Measurements from ENCODE around the gene GEMIN7. TPM values are rescaled to one million over a fixed set of nuclear protein-coding genes. Genes with fewer than 3 reads are reported as not detected.

The GEMIN7 gene, protein sequence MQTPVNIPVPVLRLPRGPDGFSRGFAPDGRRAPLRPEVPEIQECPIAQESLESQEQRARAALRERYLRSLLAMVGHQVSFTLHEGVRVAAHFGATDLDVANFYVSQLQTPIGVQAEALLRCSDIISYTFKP
- 30.6 and 42.0 TPM in 2 replicates for total RNA-seq (2016; rRNA removed; fragmentation: Illumina TruSeq; extraction: Trizol)
- 15.7 and 22.3 TPM in 2 replicates for total RNA-seq (2016; cell fraction: cytosol; rRNA removed; fragmentation: Illumina TruSeq; extraction: Trizol; ENCODE audit: low read depth)
- 34.9 and 39.3 TPM in 2 replicates for total RNA-seq (2016; cell fraction: insoluble cytoplasmic fraction; rRNA removed; fragmentation: Illumina TruSeq; extraction: Trizol)
- 28.5 and 42.7 TPM in 2 replicates for total RNA-seq (2016; cell fraction: membrane; rRNA removed; fragmentation: Illumina TruSeq; extraction: Trizol)
- 13.0 and 14.5 TPM in 2 replicates for total RNA-seq (2016; cell fraction: nucleus; rRNA removed; fragmentation: Illumina TruSeq; extraction: Trizol)
- polyA plus RNA-seq (2011; rRNA removed): 22.2 and 24.1 TPM in 2 replicates
- polyA plus RNA-seq (2011; cell fraction: cytosol; rRNA removed): 22.8 and 32.6 TPM in 2 replicates
- polyA plus RNA-seq (2011; cell fraction: nucleus; rRNA removed): 31.3 and 38.6 TPM in 2 replicates
- 22.7 and 23.7 TPM in 2 replicates for polyA plus RNA-seq (2012)
- 28.4 and 37.8 TPM in 2 replicates for polyA plus RNA-seq (2016; cell fraction: cytosol; fragmentation: Illumina TruSeq; extraction: Trizol; ENCODE audit: low read depth)
- 62.1 and 65.3 TPM in 2 replicates for polyA plus RNA-seq (2016; cell fraction: insoluble cytoplasmic fraction; fragmentation: Illumina TruSeq; extraction: Trizol; ENCODE audit: low read depth)
- 40.2 and 48.8 TPM in 2 replicates for polyA plus RNA-seq (2016; cell fraction: membrane; fragmentation: Illumina TruSeq; extraction: Trizol; ENCODE audit: low read depth)
- 33.1 and 40.0 TPM in 2 replicates for polyA plus RNA-seq (2016; cell fraction: nucleus; fragmentation: Illumina TruSeq; extraction: Trizol; ENCODE audit: insufficient read depth, low read depth)
- polyA minus RNA-seq (2011; rRNA and poly(A)+ RNA removed; ENCODE audit: low replicate concordance): 20.1 and 20.5 TPM in 2 replicates
- 12.5 and 19.8 TPM in 2 replicates for polyA minus RNA-seq (2011; cell fraction: cytosol; rRNA and poly(A)+ RNA removed)
- polyA minus RNA-seq (2011; cell fraction: nucleus; rRNA and poly(A)+ RNA removed): 7.9 and 9.2 TPM in 2 replicates
- Bru-seq, nascent RNA: percentile 67 among the genes with signal in this experiment
- BruChase-seq, experiment 1, labeled RNA remaining after a 6-hour chase: percentile 68 among the genes with signal in this experiment
- BruChase-seq, experiment 2, labeled RNA remaining after a 2-hour chase: percentile 71 among the genes with signal in this experiment
- long read RNA-seq, experiment 1, transcript GEMIN7-203 (2 exons, 848 nt): minor isoform, 9 of 52 reads
- long read RNA-seq, experiment 1, transcript GEMIN7-201 (3 exons, 1,657 nt): minor isoform, 14 of 52 reads
- long read RNA-seq, experiment 1, transcript GEMIN7-202 (2 exons, 716 nt): major isoform, 22 of 52 reads
- long read RNA-seq, experiment 1, partial matches to known transcripts: 5 of 52 reads
- long read RNA-seq, experiment 1, other reads (novel, unspliced or antisense): 1 of 52 reads
- long read RNA-seq, experiment 2, transcript GEMIN7-202 (2 exons, 716 nt): minor isoform, 22 of 91 reads
- long read RNA-seq, experiment 2, transcript GEMIN7-201 (3 exons, 1,657 nt): major isoform, 36 of 91 reads
- long read RNA-seq, experiment 2, partial matches to known transcripts: 20 of 91 reads
- long read RNA-seq, experiment 2, other reads (novel, unspliced or antisense): 10 of 91 reads

DNA sequence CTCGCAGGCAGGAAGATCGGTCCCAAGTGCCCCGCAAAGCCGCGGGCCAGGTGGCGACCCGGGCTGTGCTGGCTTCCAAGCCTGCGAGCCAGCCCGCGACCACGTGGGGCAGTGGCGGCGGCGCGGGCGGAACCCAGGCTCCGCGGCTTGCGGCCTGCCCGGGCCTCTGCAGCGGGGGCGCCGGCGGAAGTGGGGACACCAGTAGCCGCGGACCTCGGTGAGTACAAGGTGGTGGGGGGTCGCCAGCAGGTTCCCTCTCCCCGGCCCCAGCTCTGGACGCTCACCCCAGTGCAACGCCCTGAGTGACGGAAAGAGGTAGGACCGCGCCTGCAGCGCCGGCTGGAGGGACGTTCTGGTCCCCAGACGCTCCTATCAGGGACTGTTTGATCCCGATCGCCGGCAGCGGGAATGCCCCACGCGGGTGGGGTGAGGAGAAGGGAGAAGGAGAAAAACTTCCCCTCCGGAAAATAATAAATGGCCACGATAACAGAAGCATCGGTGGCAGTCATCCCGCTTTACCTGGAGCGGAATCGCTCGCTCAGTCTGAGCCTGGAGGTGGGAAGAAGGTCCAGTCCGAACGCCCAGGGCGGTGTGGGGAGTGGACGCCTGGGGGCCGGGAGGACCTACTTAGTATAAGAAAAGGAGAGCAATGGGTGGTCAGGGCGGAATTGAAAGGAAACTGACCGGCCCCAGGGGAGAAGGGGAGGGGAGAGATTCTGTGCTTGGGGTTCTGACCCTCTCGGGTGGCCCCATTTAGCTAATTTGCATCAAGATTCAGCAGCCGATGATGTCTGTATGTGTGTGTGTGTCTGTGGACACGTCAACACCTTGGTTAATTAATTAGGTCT is at the start of gene GEMIN7:
Gene GEMIN7, plus strand, starts transcription at position 198 of the 848 bp plus-strand sequence. CDS start 10,855 bp downstream, outside the sequence.
- CTCF ChIA-PET (ENCODE audit: low intra/inter-chr PET ratio, low total read pairs): no interaction called here
- Histone ChIP-seq H3K4me1 (ENCODE audit: insufficient read depth, low read length) (peaks cover 51% of the 10 kb centered on the region), H4K20me1 (ENCODE audit: insufficient read depth, low read length) (no peaks in the 10 kb centered on the region), H3K36me3 (replicated peaks in 1 of 2; ENCODE audit: control insufficient read depth in 1 of 2, insufficient read depth in 2 of 2, low read length in 2 of 2) (peaks cover 5 to 9% of the 10 kb centered on the region in 2 experiments; a peak in 4 of 5 replicates), H3K4me2 (ENCODE audit: low read depth, low read length) (peak within 1 kb of the TSS; percentile 92), H2AFZ (ENCODE audit: low read length) (peak within 1 kb of the TSS; percentile 62), H3K9ac (ENCODE audit: insufficient read depth, low read depth, low read length) (peak within 1 kb of the TSS; percentile 92), H3K27ac (ENCODE audit: extremely low read length, insufficient read depth, low read length) (peak within 1 kb of the TSS; percentile 77), H3K27me3 (ENCODE audit: control insufficient read depth in 1 of 2, insufficient read depth in 2 of 2, low read length in 2 of 2) (no peaks in the 10 kb centered on the region; a peak in 1 of 5 replicates), H3K9me3 (ENCODE audit: low read length) (no peaks in the 10 kb centered on the region), H3K4me3 (replicated peaks in 1 of 3; ENCODE audit: insufficient read depth in 1 of 3, low read depth in 2 of 3, low read length in 3 of 3) (peak within 1 kb of the TSS; percentile 87 to 95 (median 93)), H3K79me2 (ENCODE audit: insufficient read depth, low read length) (peaks cover 37% of the 10 kb centered on the region)
- POLR2A ChIA-PET: interaction anchor here (0.9 to 2.6 kb wide), 11 partner anchors 13 to 173 kb away, joined by 3 to 14 read pairs (median 4); partner anchors contain the start of genes APOE, CLASRP, PPP1R37 and TRAPPC6A
- 1% methylated on average over 36 of the region's 61 CpGs for WGBS (ENCODE audit: low lambda C conversion rate)
- BruUV-seq (replicated peaks): TSS peak; percentile 80
- intact Hi-C loops (cut with micrococcal nuclease; ENCODE audit: unreplicated experiment) (loop anchor here (5.0 kb wide), 1 partner anchor 48 kb away; no protein-coding TSS in a partner anchor), in situ Hi-C loops (cut with HindIII; ENCODE audit: extremely low pct_ligation_motif_present, low pct_unique_long_range_greater_than_20kb) (no loop called here)
- FAIRE-seq (peak; percentile 8), ATAC-seq (peak; percentile 74), DNase-seq (ENCODE audit: low spot score) (peak; percentile 60)
- TF ChIP-seq ZFP62 (CRISPR knock-in tag; IDR thresholded peaks at IDR 0.05): 0 out of 2 replicates have a peak, but pooled peaks have one; percentile 78
- TF ChIP-seq ZNF496 (CRISPR knock-in tag; IDR thresholded peaks at IDR 0.05; ENCODE audit: insufficient replicate concordance): no peak
- peak; percentile 70; the same call in 1 of the 2 replicates for TF ChIP-seq ZNF546 (CRISPR knock-in tag; conservative IDR thresholded peaks at IDR 0.05)
- peak; percentile 86; the same call in 1 of the 2 replicates for TF ChIP-seq REPIN1 (CRISPR knock-in tag; IDR thresholded peaks at IDR 0.05; ENCODE audit: borderline replicate concordance, low read depth)
- TF ChIP-seq KDM4B (CRISPR knock-in tag; IDR thresholded peaks at IDR 0.05): no peak
- TF ChIP-seq, protein P1, sequence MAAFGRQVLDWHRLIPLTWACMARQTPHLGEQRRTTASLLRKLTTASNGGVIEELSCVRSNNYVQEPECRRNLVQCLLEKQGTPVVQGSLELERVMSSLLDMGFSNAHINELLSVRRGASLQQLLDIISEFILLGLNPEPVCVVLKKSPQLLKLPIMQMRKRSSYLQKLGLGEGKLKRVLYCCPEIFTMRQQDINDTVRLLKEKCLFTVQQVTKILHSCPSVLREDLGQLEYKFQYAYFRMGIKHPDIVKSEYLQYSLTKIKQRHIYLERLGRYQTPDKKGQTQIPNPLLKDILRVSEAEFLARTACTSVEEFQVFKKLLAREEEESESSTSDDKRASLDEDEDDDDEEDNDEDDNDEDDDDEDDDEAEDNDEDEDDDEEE (CRISPR knock-in tag; IDR thresholded peaks at IDR 0.05): peak; percentile 76; the same call in 1 of the 2 replicates
- no peak for TF ChIP-seq NR2F1 (CRISPR knock-in tag; IDR thresholded peaks at IDR 0.05)
- TF ChIP-seq, protein P2, sequence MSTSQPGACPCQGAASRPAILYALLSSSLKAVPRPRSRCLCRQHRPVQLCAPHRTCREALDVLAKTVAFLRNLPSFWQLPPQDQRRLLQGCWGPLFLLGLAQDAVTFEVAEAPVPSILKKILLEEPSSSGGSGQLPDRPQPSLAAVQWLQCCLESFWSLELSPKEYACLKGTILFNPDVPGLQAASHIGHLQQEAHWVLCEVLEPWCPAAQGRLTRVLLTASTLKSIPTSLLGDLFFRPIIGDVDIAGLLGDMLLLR (CRISPR knock-in tag; IDR thresholded peaks at IDR 0.05): peak; percentile 99
- TF ChIP-seq DR1 (CRISPR knock-in tag; IDR thresholded peaks at IDR 0.05): peak; percentile 62
- TF ChIP-seq JUN (CRISPR knock-in tag; IDR thresholded peaks at IDR 0.05): peak; percentile 16; the same call in 1 of the 2 replicates
- no peak for TF ChIP-seq RBAK (CRISPR knock-in tag; IDR thresholded peaks at IDR 0.05)
- peak; percentile 83; the same call in 1 of the 2 replicates for TF ChIP-seq ZNF34 (CRISPR knock-in tag; IDR thresholded peaks at IDR 0.05; ENCODE audit: borderline replicate concordance)
- peak; percentile 70; the same call in 1 of the 2 replicates for TF ChIP-seq ZNF180 (CRISPR knock-in tag; IDR thresholded peaks at IDR 0.05; ENCODE audit: borderline replicate concordance, low read depth)
- TF ChIP-seq SOX6 (IDR thresholded peaks at IDR 0.05): no peak
- no peak for TF ChIP-seq SOX6 (CRISPR knock-in tag; IDR thresholded peaks at IDR 0.05)
